Measurements from ENCODE around the gene OR4E1.

DNA sequence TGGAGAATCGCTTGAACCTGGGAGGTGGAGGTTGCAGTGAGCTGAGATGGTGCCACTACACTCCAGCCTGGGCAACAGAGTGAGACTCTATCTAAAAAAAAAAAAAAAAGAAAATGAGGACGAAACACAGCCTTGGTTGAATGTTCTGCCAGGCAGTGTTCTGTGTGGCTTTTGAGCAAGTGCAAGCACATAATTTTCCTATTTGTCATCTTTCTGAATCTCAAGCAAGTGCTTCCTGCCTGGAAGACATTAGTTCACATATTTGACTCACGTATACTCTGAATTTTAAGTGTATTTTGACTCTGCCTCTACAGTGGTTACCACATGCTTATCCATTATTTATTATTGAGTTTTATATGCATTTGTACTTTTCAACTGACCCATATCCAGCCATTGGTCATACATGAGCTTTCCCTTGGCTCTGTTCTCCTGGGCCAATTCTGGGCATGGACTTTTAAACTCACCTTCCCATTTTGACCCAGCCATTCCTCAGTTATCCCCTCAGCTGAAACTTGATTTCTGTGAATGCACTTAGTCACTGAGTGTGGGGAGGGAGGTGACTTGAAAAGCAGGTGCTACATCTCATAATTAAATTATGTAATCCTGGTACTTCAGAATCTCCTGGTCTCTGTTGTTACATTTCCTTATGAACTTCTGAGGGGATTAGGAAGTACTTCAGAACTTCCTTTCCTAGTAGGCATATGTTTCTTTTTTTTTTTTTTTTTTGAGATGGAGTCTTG lies 47.0 kb downstream of the OR4E1 start:
- TF ChIP-seq, protein P1, sequence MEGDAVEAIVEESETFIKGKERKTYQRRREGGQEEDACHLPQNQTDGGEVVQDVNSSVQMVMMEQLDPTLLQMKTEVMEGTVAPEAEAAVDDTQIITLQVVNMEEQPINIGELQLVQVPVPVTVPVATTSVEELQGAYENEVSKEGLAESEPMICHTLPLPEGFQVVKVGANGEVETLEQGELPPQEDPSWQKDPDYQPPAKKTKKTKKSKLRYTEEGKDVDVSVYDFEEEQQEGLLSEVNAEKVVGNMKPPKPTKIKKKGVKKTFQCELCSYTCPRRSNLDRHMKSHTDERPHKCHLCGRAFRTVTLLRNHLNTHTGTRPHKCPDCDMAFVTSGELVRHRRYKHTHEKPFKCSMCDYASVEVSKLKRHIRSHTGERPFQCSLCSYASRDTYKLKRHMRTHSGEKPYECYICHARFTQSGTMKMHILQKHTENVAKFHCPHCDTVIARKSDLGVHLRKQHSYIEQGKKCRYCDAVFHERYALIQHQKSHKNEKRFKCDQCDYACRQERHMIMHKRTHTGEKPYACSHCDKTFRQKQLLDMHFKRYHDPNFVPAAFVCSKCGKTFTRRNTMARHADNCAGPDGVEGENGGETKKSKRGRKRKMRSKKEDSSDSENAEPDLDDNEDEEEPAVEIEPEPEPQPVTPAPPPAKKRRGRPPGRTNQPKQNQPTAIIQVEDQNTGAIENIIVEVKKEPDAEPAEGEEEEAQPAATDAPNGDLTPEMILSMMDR (conservative IDR thresholded peaks at IDR 0.05; ENCODE audit: low read length), result no peak
- no peak for TF ChIP-seq EZH2phosphoT487 (IDR thresholded peaks at IDR 0.05; ENCODE audit: borderline replicate concordance)
